ENCODE results near the gene SYNJ2.
"Not testable (repeated sequence)": the region's sequence is repeated elsewhere in the genome, so short reads cannot be mapped to it uniquely, and the experiment has no call there.

SYNJ2 gene

GRCh38 chr6:157954150-157955117 is 27.2 kb upstream of the SYNJ2 start:
- DNase-seq = peak in 2 of 3 experiments; percentile 61 to 73

GRCh38 chr6:157955675-157956074 is 26.0 kb upstream of the SYNJ2 start:
- DNase-seq = no peak

DNA sequence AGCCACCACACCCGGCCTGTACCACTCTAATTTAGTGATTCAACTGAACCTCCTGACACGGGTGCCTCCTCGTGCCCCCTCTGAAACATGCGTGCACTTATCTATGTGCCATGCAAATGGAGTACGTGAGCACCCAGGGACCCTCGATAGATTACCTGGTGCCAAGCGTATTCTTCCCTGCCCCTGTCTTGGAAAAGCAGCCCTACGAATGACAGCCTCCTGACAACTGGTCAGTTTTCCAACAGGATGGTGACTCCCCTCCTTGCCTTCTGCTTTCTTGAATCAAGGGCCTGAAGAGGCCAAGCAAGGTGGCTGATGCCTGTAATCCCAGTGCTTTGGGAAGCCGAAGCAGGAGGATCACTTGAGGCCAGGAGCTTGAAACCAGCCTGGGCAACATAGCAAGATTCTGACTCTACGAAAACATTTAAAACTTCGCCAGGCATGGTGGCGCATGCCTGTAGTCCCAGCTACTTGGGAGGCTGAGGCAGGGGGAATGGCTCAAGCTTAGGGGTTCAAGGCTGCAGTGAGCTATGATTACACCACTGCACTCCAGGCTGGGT is 25.4 kb upstream of the SYNJ2 start:
- no peak for DNase-seq

DNA sequence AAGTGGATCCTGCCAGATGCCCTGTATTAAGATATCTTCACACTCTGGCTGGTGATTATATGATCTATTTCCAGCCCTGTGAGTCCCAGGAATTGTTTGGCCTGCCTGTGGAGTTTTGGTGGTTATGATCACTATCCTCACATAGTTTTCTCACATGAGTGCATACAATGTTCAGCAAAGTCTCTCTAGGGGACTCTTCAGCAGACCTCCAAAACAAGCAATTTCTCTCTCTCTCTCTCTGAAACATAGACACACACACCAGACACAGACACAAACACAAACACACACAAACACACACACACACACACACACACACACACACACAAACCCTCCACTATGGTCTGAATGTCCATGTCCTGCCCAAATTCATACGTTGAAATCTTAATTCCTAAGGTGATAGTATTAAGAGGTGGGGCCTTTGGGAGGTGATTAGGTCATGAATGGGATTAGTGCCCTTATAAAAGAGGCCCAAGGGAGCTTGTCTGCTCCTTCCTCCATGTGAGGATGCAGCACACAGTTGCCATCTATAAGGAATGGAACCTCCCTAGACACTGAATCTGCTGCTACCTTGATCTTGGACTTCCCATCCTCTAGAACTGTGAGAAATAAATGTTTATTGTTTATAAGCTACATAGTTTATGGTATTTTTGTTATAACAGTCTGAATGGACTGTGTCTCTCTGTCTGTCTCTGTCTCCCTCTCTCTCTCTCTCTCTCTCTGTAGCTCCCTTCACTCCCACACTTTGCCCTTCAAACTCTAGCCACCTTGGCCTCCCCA is 22.0 kb upstream of the SYNJ2 start:
- no peak for DNase-seq

- DNase-seq = no peak
Observed at GRCh38 chr6:157961153-157961831, 20.4 kb upstream of the SYNJ2 start.

- DNase-seq = no peak
Observed at GRCh38 chr6:157961832-157962575, 19.7 kb upstream of the SYNJ2 start.

GRCh38 chr6:157962601-157963302 is 18.9 kb upstream of the SYNJ2 start:
- DNase-seq = no peak

- DNase-seq = no peak
Observed at GRCh38 chr6:157964100-157964499, 17.6 kb upstream of the SYNJ2 start.

GRCh38 chr6:157965387-157965786 is 16.3 kb upstream of the SYNJ2 start:
- no peak for DNase-seq

GRCh38 chr6:157966589-157966977 is 15.1 kb upstream of the SYNJ2 start:
- DNase-seq = no peak

DNA sequence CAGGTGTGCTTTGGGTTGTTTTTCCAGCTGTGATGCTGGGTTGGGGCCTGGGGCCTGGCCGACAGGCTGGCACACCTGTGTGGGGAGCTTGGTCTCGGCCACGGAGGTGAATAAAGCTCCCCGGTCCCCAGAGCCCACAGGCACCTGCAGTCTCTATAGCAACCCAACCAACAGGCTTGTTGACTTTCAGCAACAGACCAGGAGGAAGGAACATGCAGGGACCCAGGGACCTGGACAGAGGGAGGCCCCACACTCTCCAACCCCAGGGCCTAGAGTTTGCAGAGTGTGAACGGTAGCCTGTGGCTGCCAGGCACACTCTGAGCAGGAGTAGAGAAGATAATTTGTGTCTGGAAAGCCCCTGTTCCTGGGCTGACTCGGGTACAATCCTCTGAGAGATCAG is 14.6 kb upstream of the SYNJ2 start:
- peak; percentile 40 to 89 (median 77) for DNase-seq

DNA sequence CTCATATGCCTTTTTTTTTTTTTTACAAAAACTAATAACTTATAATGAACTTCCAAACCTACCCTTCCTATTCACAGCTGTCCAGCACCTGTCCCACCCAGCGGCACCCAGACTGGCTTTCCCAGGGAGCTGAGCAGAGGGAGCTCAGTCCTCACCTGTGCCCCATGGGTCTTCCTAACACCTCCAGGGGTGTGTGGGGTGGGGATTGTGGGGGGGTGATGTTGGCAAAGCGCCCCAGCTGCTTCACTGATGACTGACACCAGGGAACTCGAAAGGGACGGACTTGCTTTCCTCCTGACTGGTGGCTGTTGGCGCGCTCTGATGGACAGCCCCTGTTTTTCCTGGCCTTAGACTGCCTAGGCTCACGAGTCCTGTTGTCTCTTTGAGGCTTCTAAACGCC is 14.2 kb upstream of the SYNJ2 start:
- peak in 1 of 3 experiments; percentile 35 for DNase-seq

- DNase-seq = not testable (repeated sequence)
Observed at GRCh38 chr6:157972177-157972576, 9.5 kb upstream of the SYNJ2 start.

GRCh38 chr6:157974341-157974894 is 7.2 kb upstream of the SYNJ2 start:
- no peak for DNase-seq

DNA sequence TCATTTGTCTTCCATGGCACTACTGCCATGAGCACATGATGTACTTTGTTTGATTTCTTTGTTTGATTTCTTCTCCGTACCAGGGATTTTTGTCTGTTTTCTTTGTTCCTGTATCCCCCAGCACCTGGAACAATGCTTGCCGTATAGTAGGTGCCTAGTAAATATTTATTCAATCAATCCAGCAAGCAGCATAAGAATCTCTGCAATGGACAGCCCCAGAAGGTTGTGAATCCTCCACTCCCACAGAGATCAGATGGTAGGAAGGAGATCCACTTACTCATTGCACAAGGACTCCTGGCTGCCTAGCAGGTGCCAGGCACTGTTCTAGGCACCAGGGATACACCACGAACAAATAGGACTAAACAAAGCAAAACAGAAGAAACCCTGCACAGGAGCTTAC is 6.7 kb upstream of the SYNJ2 start:
- DNase-seq = no peak

DNA sequence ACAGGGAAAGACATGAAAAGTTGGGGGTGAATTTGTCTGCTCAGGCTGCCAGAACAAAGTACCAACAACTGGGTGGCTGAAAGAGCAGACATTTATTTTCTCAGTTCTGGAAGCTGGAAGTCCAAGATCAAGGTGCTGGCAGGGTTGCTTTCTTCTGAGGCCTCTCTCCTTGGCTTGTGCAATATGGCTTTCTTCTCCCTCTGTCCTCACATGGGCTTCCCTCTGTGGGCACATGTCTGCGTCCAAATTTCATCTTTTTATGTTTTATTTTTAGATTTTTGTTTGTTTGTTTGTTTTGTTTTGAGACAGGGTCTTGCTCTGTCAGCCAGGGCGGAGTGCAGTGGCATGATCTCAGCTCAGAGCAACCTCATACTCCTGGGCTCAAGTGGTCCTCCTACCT is 6.2 kb upstream of the SYNJ2 start:
- no peak for DNase-seq

- DNase-seq = no peak
Observed at GRCh38 chr6:157976345-157977175, 5.1 kb upstream of the SYNJ2 start.

- no peak for DNase-seq
Observed at GRCh38 chr6:157977176-157977804, 4.4 kb upstream of the SYNJ2 start.

- DNase-seq = no peak
Observed at GRCh38 chr6:157978021-157978783, 3.5 kb upstream of the SYNJ2 start.

All from NCI-H1417 (cell line).